ENCODE results near the gene CAV1. TPM values are rescaled to one million over a fixed set of nuclear protein-coding genes. Genes with fewer than 3 reads are reported as not detected.
A peak's percentile ranks its signal among the peaks of the same experiment; 100 is the strongest.

The CAV1 gene
- total RNA-seq, 1 donor from 2014 or later, result 502 TPM

DNA sequence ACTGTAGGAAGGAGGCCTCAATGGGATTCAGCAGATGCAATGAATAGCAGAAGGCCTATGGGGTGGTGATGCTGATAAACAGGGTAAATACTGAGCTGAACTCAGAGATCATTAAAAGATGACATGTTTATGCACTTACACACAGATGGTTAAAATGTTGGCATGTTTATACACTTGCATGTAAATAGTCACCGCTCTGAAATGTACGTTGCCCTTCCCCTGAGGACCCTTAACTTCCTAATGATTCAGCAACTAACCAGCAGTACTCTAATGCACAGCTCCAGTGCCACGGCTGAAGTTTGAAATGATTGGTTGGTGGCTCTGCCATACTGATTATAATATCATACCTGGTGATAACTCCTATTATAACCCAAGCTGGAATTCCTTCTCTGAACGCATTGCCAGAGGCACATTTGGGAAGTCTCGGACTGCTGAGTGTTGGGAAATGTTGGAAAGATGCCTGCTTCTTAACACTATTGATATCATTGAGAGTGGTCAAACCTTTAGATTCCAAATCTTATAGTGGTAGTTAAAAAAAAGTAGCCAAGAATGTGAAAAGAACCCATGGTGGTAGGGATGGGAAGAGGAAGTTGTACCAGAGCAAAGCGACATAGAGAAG is 3.7 kb upstream of the CAV1 start:
- no peak for TF ChIP-seq CTCF (IDR thresholded peaks at IDR 0.05)
- Mint-ChIP-seq H3K4me3 (ENCODE audit: unreplicated experiment) (no peak overlapping the region), H3K27me3 (ENCODE audit: unreplicated experiment) (no peaks in the 10 kb centered on the region), H3K27ac (ENCODE audit: unreplicated experiment) (peak overlapping the region; percentile 99), H3K36me3 (ENCODE audit: unreplicated experiment) (no peaks in the 10 kb centered on the region), H3K9me3 (ENCODE audit: unreplicated experiment) (no peaks in the 10 kb centered on the region), H3K4me1 (ENCODE audit: unreplicated experiment) (peaks cover 43% of the 10 kb centered on the region)
- DNase-seq (ENCODE audit: extremely low spot score, unreplicated experiment), result no peak

DNA sequence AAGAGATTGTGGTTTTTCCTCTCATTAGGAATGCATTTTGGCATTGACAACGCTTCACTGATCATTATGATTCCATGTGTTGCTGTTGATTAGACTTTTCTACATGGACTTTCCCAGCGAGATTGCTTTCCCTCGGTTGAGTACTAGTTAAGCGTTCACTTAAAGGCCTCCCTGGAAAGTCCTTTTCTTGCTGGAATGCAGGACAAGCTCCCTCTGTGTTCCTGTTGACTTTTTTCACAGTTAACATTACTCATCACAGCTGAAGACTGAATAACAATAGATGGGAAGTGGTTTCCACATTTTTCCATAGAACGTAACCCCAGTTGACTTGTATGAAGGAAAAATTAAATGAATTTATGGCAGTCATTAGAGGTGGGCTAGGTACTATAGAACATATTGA is 2.6 kb upstream of the CAV1 start:
- peaks cover 6% of the 10 kb centered on the region for H3K36me3 Mint-ChIP-seq (ENCODE audit: unreplicated experiment)
- H3K9me3 Mint-ChIP-seq (ENCODE audit: unreplicated experiment), result no peaks in the 10 kb centered on the region
- H3K27me3 Mint-ChIP-seq (ENCODE audit: unreplicated experiment), result no peaks in the 10 kb centered on the region
- DNase-seq (ENCODE audit: extremely low spot score, unreplicated experiment), result no peak
- H3K4me3 Mint-ChIP-seq (ENCODE audit: unreplicated experiment), result peak overlapping the region; percentile 1
- peaks cover 50% of the 10 kb centered on the region for H3K4me1 Mint-ChIP-seq (ENCODE audit: unreplicated experiment)
- no peak for TF ChIP-seq CTCF (IDR thresholded peaks at IDR 0.05)
- peak overlapping the region; percentile 99 for H3K27ac Mint-ChIP-seq (ENCODE audit: unreplicated experiment)

DNA sequence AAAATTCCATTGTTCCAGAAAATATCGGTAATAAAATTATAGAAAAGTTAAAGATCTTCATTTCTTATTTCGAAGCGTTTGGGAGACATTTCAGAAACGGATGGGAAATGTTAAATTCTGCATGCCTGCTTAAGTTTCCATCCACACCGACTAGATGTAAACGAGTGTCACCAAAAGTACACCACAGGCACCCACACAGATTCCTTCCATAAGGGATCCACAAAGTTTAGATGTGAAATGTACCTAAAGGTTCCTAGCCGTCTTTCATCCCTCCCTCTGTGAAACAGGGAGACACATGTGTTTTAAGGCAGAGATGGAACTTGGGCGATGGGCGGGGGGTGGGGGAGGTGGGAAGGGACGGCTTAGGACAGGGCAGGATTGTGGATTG is 621 bp upstream of the CAV1 start:
- peak overlapping the region; percentile 99 for H3K27ac Mint-ChIP-seq (ENCODE audit: unreplicated experiment)
- H3K9me3 Mint-ChIP-seq (ENCODE audit: unreplicated experiment), result no peaks in the 10 kb centered on the region
- TF ChIP-seq CTCF (IDR thresholded peaks at IDR 0.05), result no peak
- H3K36me3 Mint-ChIP-seq (ENCODE audit: unreplicated experiment), result peaks cover 16% of the 10 kb centered on the region
- peaks cover 66% of the 10 kb centered on the region for H3K4me1 Mint-ChIP-seq (ENCODE audit: unreplicated experiment)
- peak overlapping the region; percentile 89 for H3K4me3 Mint-ChIP-seq (ENCODE audit: unreplicated experiment)
- H3K27me3 Mint-ChIP-seq (ENCODE audit: unreplicated experiment), result no peaks in the 10 kb centered on the region
- no peak for DNase-seq (ENCODE audit: extremely low spot score, unreplicated experiment)

DNA sequence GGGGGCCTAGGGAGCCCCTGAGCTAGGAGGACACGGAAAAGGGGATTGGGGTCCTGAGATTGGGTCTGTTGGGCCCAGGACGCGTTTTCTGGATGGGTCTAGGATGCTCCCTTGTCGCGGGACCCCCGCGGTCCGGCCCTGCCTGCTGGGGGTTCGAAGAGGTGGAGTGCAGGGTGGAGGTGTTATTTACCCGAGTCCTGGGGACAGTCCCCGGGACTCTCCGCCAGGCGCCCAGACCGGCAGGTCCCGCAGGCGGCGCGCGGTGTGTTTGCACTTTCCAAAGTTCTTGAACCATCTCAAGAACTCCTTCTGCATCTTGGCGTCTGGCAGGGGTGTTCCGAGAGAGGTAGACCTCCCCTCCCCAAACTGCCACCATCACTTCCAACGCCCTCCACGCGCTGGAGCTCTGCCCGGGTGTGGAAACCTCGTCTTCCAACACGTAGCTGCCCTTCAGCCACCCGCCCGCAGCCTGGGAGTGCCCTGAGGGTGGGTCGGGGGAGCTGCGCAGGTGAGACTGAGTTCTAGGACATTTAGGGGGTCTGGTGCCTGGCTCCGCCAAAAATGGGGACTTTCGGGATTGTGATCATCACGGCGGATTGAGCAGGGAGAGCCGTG is 569 bp downstream of the CAV1 start:
- Mint-ChIP-seq H3K4me1 (ENCODE audit: unreplicated experiment) (peaks cover 78% of the 10 kb centered on the region), H3K27me3 (ENCODE audit: unreplicated experiment) (no peaks in the 10 kb centered on the region), H3K4me3 (ENCODE audit: unreplicated experiment) (peak overlapping the region; percentile 89), H3K27ac (ENCODE audit: unreplicated experiment) (peak overlapping the region; percentile 99), H3K9me3 (ENCODE audit: unreplicated experiment) (no peaks in the 10 kb centered on the region), H3K36me3 (ENCODE audit: unreplicated experiment) (peaks cover 23% of the 10 kb centered on the region)
- no peak for TF ChIP-seq CTCF (IDR thresholded peaks at IDR 0.05)
- no peak for DNase-seq (ENCODE audit: extremely low spot score, unreplicated experiment)

- Mint-ChIP-seq H3K9me3 (ENCODE audit: unreplicated experiment) (no peaks in the 10 kb centered on the region), H3K36me3 (ENCODE audit: unreplicated experiment) (peaks cover 28% of the 10 kb centered on the region), H3K4me3 (ENCODE audit: unreplicated experiment) (peak overlapping the region; percentile 89), H3K27ac (ENCODE audit: unreplicated experiment) (peak overlapping the region; percentile 99), H3K27me3 (ENCODE audit: unreplicated experiment) (no peaks in the 10 kb centered on the region), H3K4me1 (ENCODE audit: unreplicated experiment) (peaks cover 82% of the 10 kb centered on the region)
- peak; percentile 95 for DNase-seq (ENCODE audit: extremely low spot score, unreplicated experiment)
- TF ChIP-seq CTCF (IDR thresholded peaks at IDR 0.05), result peak; percentile 96
Measured at GRCh38 chr7:116525913-116526861, 1.4 kb downstream of the CAV1 start.

Data from osteocyte (in vitro differentiated cells).